Peyer's patch (tissue), 4 donors: ENCODE results near the gene SERPINB13.

Source experiments
- CTCF ChIP-seq, 6 experiments: fragments of 450-650 bp in 4 of 6; fragments of 200-600 bp in 2 of 6; sonication (generic) in 1 of 6; IDR thresholded peaks; one replicate each; pipeline ENCODE4 v1.5.1; 2017 to 2019; ENCODE audit warnings: antibody characterized with exemption in 6 of 6, mild to moderate bottlenecking in 3 of 6, moderate library complexity in 1 of 6
- POLR2A ChIP-seq, 2 donors: fragments of 450-650 bp; IDR thresholded peaks; one replicate each; pipeline ENCODE4 v1.5.1; 2017; ENCODE audit warnings: antibody characterized with exemption in 2 of 2, mild to moderate bottlenecking in 2 of 2, moderate library complexity in 2 of 2

GRCh38 chr18:63648241-63648640 is 61.1 kb downstream of the SERPINB13 start:
- TF ChIP-seq POLR2A (IDR thresholded peaks at IDR 0.05) (no peak), CTCF (IDR thresholded peaks at IDR 0.05) (no peak)
